Measurements from ENCODE around the gene PTPN3. TPM values are rescaled to one million over a fixed set of nuclear protein-coding genes. Genes with fewer than 3 reads are reported as not detected.
A peak's percentile ranks its signal among the peaks of the same experiment; 100 is the strongest.

PTPN3 gene
- polyA plus RNA-seq, 1 of the 3 experiments (the other 2 are of a cell fraction): 7.5 TPM

- TF ChIP-seq REST (IDR thresholded peaks at IDR 0.05; ENCODE audit: low read depth, low read length) (no peak), PBX3 (IDR thresholded peaks at IDR 0.05) (no peak), EZH2phosphoT487 (IDR thresholded peaks at IDR 0.05; ENCODE audit: borderline replicate concordance, low read depth) (no peak)
- TF ChIP-seq, protein P1, sequence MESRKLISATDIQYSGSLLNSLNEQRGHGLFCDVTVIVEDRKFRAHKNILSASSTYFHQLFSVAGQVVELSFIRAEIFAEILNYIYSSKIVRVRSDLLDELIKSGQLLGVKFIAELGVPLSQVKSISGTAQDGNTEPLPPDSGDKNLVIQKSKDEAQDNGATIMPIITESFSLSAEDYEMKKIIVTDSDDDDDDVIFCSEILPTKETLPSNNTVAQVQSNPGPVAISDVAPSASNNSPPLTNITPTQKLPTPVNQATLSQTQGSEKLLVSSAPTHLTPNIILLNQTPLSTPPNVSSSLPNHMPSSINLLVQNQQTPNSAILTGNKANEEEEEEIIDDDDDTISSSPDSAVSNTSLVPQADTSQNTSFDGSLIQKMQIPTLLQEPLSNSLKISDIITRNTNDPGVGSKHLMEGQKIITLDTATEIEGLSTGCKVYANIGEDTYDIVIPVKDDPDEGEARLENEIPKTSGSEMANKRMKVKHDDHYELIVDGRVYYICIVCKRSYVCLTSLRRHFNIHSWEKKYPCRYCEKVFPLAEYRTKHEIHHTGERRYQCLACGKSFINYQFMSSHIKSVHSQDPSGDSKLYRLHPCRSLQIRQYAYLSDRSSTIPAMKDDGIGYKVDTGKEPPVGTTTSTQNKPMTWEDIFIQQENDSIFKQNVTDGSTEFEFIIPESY (IDR thresholded peaks at IDR 0.05; ENCODE audit: borderline replicate concordance, low read depth): no peak
Observed at GRCh38 chr9:109496218-109496617, 1.9 kb downstream of the PTPN3 start (continued).

DNA sequence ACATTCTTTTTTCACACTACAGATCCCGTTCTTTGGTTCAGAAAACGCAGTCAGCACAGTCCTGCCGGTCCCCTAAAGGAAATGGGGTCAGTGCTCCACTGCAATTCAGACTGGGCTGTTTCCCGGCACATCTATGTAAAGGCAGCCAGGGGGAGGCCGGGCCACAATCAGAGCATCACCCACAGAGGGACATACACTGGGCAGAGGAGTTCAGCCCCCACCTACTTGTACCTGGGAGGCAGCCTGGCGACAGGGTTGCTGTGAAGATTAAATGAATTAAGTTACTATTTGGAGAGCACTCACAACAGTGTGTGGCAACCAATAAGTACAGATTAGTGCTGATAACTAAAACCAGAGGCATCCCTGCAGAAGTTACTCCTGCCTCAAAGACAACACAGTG, 4.5 kb downstream of the PTPN3 start:
- Histone ChIP-seq H3K4me1 (ENCODE audit: control insufficient read depth in 1 of 2, insufficient read depth in 2 of 2, low read depth in 1 of 2, low read length in 1 of 2) (peaks cover 0 to 11% of the 10 kb centered on the region in 2 experiments; a peak in 1 of 4 replicates), H3F3A (replicated peaks; ENCODE audit: insufficient read depth) (no peaks in the 10 kb centered on the region), H4K20me1 (ENCODE audit: insufficient read depth) (peaks cover 8% of the 10 kb centered on the region; the same call in 1 of the 2 replicates), H2AFZ (ENCODE audit: low read depth) (no peak overlapping the region), H3K79me2 (ENCODE audit: insufficient read depth) (peaks cover 83% of the 10 kb centered on the region), H3K9me2 (no peaks in the 10 kb centered on the region), H3K27me3 (ENCODE audit: insufficient read depth) (no peaks in the 10 kb centered on the region), H3K9me3 (no peaks in the 10 kb centered on the region), H3K27ac (ENCODE audit: low read depth in 2 of 2, low read length in 1 of 2) (no peak overlapping the region), H3K36me3 (replicated peaks in 1 of 2; ENCODE audit: control insufficient read depth in 1 of 2, insufficient read depth in 2 of 2, low read length in 1 of 2) (no peaks in the 10 kb centered on the region), H3K4me2 (no peak overlapping the region), H3K4me3 (ENCODE audit: low read depth in 2 of 2, low read length in 1 of 2) (no peak overlapping the region), H3K9ac (no peak overlapping the region)
- TF ChIP-seq YY1 (IDR thresholded peaks at IDR 0.05; ENCODE audit: low read depth) (no peak), GATA2 (CRISPR knock-in tag; IDR thresholded peaks at IDR 0.05) (peak; percentile 78), MEF2A (IDR thresholded peaks at IDR 0.05; ENCODE audit: borderline replicate concordance, low read depth) (no peak), JUND (IDR thresholded peaks at IDR 0.05) (no peak), EP300 (IDR thresholded peaks at IDR 0.05; ENCODE audit: borderline replicate concordance in 1 of 2, low read depth in 1 of 2, low read length in 1 of 2) (peak in 1 of 2 experiments; percentile 35; a peak in 1 of 4 replicates), SMC3 (IDR thresholded peaks at IDR 0.05; ENCODE audit: low read depth, low read length) (no peak), RCOR1 (IDR thresholded peaks at IDR 0.05; ENCODE audit: low read length) (0 out of 2 replicates have a peak, but pooled peaks have one; percentile 11), FOXJ3 (CRISPR knock-in tag; IDR thresholded peaks at IDR 0.05) (no peak)
- CTCF ChIA-PET: no interaction called here
- POLR2A ChIA-PET: no interaction called here
- 76% methylated on average over 6 of the region's 6 CpGs for WGBS (ENCODE audit: low lambda C conversion rate)
- peak; percentile 52 for DNase-seq
